ENCODE measurements around the gene NXPH2. TPM values are rescaled to one million over a fixed set of nuclear protein-coding genes. Genes with fewer than 3 reads are reported as not detected.
"Not testable (repeated sequence)": the region's sequence is repeated elsewhere in the genome, so short reads cannot be mapped to it uniquely, and the experiment has no call there.

NXPH2 gene
- total RNA-seq, 1 donor from 2014 or later: not detected

DNA sequence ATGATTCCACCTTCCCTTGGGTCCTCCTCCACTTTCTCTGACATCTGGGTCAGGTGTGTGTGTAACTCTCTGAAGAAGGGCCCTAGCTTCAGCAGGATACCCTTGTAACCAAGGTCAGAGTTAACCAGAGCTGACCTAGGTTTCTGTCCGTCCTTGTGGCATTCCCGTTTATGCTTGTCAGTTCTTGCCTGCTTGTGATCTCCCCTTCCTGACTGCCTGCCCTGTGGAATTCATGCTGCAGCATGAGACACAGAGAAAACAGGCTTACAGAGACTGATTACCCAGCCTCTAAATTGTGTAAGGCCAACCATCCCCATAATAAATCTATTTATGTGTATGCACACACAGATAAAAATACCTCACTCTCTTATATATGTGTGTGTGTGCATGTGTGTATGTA is 22.8 kb downstream of the NXPH2 start:
- DNase-seq (ENCODE audit: low spot score): no peak

DNA sequence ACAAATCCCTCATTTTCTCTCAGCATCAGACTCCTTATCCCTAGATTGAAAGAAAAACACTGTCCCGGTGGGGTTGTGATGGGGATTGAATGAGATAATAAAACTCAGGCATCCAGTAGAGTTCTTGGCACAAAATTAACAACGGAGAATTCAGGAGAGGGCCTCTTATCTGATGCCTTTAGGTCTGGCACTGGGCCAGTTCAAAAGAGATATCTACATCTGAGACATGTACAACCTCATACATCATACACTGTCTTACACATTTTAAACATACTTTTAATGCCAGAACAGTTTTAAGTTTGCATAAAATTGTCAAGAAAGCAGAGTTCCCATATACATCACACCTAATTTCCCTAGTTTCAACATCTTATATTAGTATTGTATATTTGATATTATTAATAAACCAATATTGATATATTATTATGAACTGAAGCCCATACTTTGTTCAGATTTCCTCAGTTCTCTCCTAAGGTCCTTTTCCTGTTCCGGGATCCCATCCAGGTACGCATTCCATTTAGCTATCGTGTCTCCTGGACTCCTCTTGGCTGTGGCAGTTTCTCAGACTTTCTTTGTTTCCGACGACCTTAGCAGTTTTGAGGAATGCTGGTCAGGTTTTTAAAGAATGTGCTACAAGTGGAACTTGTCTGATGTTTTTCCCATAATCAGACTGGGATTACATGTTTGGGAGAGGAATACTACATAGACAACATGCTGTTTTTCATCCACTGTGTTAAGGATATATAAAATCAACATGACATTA is 27.8 kb downstream of the NXPH2 start:
- no peak for DNase-seq (ENCODE audit: low spot score)

DNA sequence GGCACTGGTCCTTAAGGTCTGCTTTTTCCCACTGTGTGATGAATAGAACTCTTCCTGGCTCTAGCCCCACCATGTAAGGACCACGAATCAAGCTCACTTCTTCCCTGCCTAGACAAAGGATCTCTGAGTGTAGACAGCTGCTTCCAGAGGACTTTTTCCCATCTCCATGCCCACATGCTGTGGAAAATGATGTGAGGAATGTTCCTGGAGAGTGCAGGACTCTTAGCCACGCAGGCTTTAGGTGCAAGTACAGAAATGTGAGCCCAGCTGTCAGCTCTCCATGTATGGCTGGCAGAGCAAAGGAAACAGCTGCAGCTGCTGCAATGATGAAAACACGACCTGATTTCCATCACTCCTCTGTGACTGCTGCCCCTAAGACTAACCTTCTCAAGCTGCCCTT is 35.5 kb downstream of the NXPH2 start:
- no peak for DNase-seq (ENCODE audit: low spot score)

DNA sequence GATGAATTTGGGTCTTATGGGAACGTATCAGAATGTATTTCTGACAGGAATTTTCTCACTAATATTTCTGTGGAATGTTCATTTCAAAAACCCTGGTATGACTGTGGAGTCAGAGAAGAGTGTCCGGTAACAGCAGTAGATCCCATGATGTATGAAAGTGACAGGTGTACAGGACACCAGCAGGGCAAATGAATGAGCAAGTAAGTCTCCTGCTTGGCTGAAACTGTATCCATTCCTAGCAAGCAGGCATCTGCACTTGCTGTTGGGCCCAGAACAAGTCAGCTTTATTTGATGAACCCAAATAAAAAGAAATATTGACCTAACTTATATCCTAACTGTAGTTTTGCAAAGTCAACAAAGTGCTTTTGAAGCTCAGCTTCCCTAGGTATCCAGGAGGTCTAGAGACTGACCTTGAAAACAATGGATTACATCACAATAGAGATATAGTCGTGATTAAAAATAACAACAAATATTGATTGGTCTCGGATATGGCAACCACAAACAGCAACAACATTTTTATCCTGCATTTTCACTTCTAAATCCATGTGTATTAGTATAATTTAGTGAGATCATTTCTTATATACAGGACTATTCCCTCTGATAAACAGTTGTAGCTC is 37.6 kb downstream of the NXPH2 start:
- no peak for DNase-seq (ENCODE audit: low spot score)

DNA sequence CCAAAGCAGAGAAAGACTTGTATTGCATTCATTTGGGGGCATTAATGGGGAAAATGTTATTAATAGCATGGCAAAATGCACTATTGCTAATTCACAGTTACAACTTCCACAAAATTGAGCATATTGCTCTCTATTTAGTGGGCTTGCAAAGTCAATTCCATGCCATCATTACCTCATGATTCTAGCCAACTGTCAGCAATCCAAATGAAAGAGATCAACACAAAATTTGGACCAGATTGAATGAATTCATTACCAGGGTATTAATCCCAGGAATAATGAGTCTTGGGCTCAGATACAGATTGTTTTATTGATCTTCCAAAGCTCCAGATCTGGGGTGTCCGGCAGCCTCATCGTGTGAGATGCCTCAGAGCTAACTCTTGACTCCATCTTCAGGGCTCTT is 38.3 kb downstream of the NXPH2 start:
- no peak for DNase-seq (ENCODE audit: low spot score)

DNA sequence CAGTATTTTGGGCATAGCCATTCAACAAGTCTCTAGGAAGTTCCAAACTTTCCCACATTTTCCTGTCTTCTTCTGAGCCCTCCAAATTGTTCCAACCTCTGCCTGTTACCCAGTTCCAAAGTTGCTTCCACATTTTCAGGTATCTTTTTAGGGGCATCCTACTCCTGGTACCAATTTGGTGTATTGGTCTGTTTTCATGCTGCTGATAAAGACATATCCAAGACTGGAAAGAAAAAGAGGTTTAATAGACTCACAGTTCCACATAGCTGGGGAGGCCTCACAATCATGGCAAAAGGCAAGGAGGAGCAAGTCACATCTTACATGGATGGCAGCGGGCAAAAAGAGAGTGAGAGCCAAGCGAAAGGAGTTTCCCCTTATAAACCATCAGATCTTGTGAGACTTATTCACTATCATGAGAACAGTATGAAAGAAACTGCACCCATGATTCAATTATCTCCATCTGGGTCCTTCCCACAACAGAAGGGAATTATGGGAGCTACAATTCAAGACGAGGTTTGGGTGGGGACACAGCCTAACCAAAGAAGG is 43.1 kb downstream of the NXPH2 start:
- DNase-seq (ENCODE audit: low spot score): not testable (repeated sequence)

DNA sequence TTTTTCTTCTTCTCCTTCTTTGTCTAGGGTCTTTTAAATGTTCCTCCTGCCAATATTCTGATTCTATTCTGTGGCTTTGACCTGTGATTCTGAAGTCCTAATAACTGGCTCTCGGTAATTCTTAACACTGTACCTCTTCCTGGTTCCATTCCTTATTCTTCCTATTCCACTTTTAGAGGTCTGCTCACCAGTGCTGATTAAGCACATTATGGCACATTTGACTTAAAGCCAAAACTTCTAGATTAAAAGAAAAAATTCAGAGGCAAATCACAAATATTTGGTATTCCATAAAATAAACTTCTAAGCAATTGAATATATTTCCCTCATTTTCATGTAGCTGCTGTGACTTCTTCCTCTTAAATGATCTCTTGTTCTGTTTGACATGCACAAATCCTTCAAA is 47.5 kb downstream of the NXPH2 start:
- no peak for DNase-seq (ENCODE audit: low spot score)

DNA sequence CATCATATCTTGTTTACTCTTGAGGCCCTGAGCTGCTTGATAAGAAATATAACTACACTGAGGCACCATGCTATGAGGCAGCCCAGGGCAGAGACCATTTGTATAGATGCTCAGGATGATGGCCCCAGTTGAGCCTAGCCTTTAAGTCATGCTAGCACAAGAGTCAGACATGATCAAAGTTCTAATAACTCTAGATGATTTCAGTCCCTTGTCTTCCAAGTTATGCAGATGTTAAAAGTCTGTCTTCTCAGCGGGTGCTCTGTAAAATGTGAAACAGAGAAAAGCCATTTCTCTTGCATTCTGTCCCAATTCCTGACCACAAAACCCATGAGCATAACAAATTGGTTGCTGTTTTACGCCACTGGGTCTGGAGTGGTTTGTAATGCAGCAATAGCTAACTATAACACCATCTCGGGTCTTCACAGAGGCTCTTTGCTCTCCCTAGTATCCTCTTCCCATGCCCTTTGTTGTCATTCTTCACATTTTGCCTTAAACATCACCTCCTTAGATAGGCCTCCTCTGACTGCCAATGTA is 49.6 kb downstream of the NXPH2 start:
- DNase-seq (ENCODE audit: low spot score): no peak

DNA sequence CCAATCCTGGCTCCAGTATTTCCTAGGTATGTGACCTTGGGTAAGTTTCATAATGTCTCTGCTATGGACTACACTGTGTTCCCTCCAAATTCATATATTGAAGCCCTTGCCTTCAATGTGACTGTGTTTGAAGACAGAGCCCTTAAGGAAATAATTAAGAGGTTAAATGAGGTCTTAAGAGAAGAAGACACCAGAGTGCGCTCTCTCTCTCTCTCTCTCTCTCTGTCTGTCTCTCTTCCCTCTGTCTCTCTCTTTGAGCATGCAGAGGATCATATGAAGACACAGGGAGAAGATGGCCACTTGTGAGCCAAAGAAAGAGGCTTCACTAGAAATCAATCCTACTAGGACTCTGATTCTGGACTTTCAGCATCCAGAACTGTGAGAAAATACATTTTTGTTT is 52.2 kb downstream of the NXPH2 start:
- DNase-seq (ENCODE audit: low spot score): no peak

DNA sequence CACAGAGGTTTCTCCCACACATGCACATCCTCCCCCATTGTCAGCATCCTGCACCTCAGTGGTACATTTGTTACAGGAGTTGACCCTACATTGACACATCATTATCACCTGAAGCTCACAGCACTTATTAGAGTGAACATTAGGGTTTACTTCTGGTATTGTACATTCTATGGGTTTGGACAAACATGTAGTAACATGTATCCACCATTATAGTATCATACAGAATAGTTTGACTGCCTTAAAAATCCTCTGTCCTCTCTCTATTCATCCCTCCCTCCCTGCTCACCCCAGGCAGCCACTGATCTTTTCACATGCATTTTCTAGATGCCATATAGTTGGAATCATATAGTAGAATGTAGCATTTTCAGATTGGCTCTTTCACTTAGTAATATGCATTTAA is 53.5 kb downstream of the NXPH2 start:
- no peak for DNase-seq (ENCODE audit: low spot score)

DNA sequence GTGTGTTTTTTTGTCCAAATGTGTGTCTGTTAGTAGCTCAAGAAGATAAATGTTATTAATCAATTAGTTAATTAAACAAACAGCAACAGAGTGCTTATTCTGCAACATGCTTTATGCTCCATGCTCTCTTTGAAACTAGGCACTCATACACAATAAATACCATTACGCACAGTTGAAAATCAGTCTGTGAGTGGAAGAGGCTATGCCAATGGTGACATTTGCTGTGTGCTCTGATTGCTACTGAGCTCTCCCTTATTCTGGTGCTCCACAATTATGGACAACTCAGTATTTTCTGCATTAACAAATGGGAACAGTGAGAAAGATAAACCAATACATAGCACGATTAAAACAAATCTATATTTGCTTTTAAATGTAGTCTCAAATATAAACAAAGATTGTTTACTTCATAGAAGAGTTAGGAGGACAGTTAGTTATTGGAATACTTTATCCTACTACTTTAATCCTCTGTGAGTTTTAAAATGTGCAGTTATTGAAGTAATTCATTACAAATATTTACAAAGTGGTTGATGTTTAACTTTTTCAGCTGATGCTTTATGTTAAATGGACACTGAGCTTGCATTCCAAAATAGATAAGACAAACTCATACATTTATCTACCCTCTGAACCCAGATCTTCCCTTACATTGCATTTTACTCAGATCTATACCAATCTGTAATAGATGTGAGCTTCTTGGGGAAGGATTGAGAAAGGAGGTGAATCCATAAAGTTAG is 55.3 kb downstream of the NXPH2 start:
- DNase-seq (ENCODE audit: low spot score): no peak

DNA sequence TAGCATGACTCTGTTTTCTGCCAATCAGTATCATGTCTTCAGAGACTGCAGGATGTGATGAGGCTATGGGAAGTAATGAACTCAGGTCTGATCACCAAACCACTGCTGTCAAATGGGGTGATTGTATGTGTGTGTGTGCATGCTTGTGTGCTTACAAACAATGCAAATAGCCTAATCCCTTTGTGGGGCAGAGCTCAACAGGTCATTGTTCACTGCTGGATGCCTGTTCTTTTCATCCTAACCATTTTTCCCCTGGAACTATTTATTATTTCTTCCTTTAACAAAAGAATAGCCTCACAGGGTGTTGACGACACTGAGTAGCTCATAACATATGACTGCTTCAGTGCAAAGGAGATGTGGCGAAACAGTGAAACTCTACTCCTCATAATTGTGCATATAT is 55.9 kb downstream of the NXPH2 start:
- no peak for DNase-seq (ENCODE audit: low spot score)

DNA sequence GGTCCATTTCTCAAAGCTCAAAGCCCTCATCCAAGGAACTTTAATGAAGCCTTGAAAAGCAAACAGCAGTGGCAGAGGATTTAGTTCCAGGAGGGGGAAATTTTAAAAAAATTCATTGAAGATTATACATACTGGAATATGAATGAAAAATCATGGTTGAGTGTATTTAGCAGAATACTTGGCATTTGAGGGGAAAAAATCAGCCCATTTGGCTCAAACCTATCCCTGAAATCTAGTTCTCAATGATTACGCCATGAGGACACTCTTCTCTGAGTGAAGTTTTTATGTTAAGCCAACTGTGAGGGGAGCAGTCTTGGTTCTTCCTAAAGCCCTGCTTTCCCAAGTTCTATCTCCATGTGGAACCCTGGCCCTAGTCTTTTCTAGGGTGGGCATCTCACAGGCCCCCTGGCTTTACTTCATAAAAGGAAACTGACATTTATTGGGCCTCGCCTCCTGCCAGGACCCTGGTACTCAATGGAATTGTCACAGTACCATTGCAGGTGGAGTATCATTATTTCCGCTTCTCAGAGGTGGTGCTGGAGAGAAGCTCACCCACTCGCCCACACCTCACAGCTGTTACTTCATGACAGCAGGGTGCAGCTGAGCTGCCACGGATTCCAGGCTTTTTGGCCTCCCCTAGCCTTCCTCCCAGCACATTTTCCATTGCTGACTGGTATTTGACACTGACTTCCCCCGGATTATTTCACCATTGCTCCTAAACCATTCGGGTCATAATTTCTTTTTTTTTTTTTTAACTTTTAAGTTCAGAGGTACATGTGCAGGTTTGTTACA is 56.8 kb downstream of the NXPH2 start:
- no peak for DNase-seq (ENCODE audit: low spot score)

DNA sequence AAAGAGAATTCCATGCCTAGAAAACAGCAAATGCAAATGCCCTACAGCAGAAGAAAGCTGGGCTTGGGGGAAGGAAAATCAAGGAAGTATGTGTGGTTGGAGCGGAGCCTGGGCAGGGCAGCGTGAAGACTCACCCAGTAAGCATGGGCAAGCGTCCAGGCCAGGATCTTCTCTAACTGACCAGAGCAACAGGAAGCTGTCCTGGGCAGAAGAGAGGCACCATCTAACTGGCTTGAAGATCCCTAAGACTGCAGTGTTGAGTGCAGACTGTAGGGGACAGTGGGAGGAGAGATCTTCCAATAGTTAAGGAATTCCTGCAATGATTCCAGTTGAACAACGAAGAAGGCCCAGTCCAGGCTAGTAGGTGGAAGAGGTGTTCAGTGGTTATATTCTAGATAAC is 57.9 kb downstream of the NXPH2 start:
- no peak for DNase-seq (ENCODE audit: low spot score)

DNA sequence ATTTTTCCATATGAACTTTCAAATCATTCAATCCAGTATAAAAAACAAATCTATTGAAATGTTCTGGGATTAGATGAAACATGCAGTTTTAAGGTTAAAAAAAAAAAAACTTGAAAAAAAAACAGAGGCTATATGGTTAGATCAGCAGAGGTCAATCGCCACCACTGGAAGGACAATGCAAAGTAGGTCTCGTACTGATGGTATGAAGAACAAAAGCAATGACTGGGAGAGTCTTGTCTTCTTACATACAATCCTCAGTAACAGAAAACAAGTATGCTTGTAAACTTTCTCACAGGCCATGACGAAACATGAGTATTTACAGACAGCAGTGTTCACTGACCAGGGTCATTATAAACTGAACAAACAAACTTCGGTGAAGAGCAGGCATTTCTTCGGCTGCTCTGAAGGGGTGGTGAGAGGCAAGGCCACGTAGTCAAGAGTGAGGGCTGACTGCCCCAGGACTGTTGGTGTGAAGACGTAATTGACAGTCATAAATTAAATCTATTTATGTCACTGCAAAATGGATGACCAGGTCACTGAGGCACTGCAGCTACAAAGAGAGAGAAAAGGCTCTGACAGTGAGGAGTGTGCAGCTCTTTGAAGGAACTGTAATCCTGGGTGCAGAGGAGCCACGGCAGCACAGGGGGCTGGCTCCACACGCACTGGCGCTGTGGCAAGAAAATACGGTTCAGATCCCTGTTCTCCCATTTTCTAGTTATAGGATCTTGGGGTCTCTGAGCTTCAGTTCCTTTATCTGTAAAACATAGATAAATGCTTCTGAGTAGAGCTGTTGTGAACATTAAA is 60.0 kb downstream of the NXPH2 start:
- no peak for DNase-seq (ENCODE audit: low spot score)

DNA sequence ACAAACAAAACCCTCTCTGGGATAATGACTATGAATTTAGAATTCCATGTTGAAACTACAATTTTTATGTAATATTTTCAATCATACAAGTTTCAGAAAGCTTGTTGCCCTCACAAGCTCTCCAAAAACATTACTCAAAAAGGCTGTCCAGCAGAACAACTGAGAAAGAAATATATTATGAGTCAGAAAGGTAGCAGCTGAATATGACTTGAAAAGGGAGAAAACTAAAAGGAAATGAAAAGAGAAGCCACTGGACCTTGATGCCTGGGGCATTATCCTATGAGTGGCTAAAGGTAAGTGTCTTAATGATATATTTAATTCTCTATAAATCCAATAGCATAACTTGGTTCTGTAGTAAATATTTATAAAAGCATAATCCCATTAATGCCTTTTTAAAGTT is 61.8 kb downstream of the NXPH2 start:
- DNase-seq (ENCODE audit: low spot score): no peak

DNA sequence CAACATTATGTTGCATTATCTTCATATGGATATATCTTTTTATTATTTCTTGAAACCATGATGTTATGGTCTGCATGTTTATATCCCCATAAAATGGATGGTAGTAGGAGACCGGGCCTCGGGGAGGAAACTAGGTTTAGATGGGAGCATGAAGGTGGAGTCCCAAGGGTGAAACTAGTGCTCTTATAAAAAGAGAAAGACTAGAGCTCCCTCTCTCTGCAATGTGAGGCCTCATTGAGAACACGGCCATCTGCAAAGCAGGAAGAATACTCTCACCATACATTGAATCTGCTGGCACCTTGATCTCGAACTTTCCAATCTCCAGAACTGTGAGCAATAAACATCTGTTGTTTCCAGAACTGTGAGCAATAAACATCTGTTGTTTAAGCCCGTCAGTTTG is 64.0 kb downstream of the NXPH2 start:
- DNase-seq (ENCODE audit: low spot score): no peak

DNA sequence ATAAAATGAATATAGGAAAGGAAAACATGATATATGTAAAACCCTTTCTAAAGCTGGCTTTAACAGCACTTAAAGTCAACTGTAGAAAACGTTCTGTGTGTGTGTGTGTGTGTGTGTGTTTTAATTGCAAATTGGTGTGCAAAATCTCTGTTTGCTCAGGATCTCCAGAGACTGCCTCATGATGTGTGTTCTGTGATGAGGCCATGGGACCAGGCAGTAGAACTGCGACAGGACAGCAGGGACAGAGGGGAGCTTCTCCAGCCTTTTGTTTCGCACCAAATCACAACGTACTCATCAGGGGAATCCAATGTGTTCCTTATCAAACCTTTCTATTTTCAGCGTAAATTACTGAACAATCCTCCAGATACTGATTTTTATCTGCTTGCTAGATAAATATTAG is 66.7 kb downstream of the NXPH2 start:
- DNase-seq (ENCODE audit: low spot score): no peak

DNA sequence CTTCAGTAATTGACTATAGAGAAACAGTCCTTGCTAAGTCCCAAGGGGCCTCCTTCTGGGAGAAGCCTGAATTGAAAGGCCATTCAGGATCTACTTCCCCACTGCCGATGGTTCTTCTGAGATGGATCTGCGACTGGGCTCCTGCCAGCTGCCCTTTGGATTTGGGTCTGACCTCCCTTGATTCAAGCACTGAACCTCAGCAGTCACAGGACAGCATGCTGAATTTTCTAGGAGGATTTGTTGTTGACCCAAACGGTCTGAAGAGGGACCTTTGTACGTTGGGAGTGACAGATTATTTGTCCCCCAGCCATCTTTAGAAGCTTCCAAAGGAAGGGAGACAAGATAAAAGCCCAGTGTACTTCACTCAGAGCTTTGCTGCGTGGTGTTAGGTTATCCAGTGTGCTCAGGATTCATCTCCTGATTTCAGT is 67.1 kb downstream of the NXPH2 start:
- DNase-seq (ENCODE audit: low spot score): no peak

All from mesenteric fat pad (tissue), 1 donor.